ENCODE data around the gene INTS7. TPM values are rescaled to one million over a fixed set of nuclear protein-coding genes. Genes with fewer than 3 reads are reported as not detected.
A peak's percentile ranks its signal among the peaks of the same experiment; 100 is the strongest.

INTS7 gene, protein sequence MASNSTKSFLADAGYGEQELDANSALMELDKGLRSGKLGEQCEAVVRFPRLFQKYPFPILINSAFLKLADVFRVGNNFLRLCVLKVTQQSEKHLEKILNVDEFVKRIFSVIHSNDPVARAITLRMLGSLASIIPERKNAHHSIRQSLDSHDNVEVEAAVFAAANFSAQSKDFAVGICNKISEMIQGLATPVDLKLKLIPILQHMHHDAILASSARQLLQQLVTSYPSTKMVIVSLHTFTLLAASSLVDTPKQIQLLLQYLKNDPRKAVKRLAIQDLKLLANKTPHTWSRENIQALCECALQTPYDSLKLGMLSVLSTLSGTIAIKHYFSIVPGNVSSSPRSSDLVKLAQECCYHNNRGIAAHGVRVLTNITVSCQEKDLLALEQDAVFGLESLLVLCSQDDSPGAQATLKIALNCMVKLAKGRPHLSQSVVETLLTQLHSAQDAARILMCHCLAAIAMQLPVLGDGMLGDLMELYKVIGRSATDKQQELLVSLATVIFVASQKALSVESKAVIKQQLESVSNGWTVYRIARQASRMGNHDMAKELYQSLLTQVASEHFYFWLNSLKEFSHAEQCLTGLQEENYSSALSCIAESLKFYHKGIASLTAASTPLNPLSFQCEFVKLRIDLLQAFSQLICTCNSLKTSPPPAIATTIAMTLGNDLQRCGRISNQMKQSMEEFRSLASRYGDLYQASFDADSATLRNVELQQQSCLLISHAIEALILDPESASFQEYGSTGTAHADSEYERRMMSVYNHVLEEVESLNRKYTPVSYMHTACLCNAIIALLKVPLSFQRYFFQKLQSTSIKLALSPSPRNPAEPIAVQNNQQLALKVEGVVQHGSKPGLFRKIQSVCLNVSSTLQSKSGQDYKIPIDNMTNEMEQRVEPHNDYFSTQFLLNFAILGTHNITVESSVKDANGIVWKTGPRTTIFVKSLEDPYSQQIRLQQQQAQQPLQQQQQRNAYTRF
- total RNA-seq: 10 to 100 TPM in 2 of 3 donors, 1 to 10 TPM in 1; 6.6 to 16.7 (median 10.8) TPM

DNA sequence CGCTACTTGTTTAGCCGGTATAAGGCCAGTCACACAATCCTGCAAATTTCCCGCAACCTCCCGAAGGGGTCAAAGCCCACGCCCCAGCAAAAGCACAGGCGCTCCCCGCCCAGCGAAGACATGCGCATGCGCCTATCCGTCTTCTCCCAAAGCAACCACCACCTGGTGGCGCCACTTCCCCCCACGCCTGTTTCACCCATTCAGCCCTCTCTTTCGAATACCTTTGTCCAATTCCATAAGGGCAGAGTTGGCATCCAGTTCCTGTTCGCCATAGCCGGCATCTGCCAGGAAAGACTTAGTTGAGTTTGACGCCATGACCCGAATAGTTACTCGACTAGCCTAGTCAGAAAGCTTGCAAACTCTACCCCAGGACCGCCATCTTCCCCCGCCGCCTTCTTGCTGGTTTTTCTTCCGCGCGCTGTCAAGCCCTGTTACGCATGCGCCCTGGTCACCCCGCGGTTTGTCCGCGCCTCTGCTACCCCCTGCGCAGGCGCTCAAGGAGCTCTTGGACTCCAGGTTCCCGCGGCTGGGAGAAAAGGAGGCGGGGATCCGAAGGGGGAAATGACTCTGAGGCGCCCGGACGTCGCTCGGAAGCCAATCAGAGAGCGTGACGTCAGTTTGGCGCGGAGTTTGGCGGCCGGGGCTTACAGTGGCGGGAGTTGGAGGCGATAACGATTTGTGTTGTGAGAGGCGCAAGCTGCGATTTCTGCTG, at the start of gene INTS7, which contains the start of gene DTL:
TSS of gene INTS7 (minus strand) at position 435 of the 712 bp plus-strand sequence. CDS start at position 315, 120 bp downstream.
TSS of gene DTL (plus strand) at position 626 of the 712 bp plus-strand sequence. CDS start 143 bp downstream, outside the sequence.
- H3K27me3 ChIP-seq: no peaks in the 10 kb centered on the region
- H3K36me3 ChIP-seq: no peaks in the 10 kb centered on the region
- H3K27ac ChIP-seq: peak within 1 kb of the TSS; percentile 60 to 95
- H3K4me3 ChIP-seq: peak within 1 kb of the TSS; percentile 54 to 82 (median 59)
- intact Hi-C loops (cut with DNase I; ENCODE audit: low total_unique reads): no loop called here
- H3K9me3 ChIP-seq: no peaks in the 10 kb centered on the region
- DNase-seq (ENCODE audit: low spot score in 2 of 2): peak; percentile 98
- peaks cover 0 to 5% of the 10 kb centered on the region in 2 donors for H3K4me1 ChIP-seq
- TF ChIP-seq, protein P1, sequence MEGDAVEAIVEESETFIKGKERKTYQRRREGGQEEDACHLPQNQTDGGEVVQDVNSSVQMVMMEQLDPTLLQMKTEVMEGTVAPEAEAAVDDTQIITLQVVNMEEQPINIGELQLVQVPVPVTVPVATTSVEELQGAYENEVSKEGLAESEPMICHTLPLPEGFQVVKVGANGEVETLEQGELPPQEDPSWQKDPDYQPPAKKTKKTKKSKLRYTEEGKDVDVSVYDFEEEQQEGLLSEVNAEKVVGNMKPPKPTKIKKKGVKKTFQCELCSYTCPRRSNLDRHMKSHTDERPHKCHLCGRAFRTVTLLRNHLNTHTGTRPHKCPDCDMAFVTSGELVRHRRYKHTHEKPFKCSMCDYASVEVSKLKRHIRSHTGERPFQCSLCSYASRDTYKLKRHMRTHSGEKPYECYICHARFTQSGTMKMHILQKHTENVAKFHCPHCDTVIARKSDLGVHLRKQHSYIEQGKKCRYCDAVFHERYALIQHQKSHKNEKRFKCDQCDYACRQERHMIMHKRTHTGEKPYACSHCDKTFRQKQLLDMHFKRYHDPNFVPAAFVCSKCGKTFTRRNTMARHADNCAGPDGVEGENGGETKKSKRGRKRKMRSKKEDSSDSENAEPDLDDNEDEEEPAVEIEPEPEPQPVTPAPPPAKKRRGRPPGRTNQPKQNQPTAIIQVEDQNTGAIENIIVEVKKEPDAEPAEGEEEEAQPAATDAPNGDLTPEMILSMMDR (IDR thresholded peaks at IDR 0.05): peak; percentile 92 to 96 (median 94)
- peak; percentile 51 to 80 (median 65) for TF ChIP-seq POLR2AphosphoS5 (IDR thresholded peaks at IDR 0.05)
- TF ChIP-seq POLR2A (IDR thresholded peaks at IDR 0.05): no peak

DNA sequence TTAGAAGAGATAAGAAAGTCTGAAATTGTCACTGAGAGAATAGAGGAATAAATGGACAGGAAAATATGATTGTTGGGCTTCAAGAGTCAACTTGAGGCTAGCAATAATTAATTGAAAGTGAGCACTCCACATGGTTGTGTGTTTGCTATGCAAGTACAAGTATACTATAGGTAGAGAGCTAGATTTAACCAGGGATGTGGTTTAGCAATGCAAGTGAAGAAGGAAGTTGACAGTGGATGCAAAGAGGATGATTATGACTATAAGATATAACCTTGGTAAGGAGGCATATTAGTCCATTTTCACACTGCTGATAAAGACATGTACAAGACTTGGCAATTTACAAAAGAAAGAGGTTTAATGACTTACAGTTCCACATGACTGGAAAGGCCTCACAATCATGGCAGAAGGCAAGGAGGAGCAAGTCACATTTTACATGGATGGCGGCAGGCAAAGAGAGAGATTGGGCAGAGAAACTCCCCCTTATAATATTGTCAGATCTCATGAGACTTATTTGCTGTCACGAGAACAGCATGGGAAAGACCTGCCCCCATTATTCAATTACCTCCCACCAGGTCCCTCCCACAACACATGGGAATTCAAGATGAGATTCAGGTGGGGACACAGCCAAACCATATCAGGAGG, 47.5 kb upstream of the INTS7 start:
- H3K36me3 ChIP-seq: no peaks in the 10 kb centered on the region
- H3K4me3 ChIP-seq: no peak overlapping the region
- H3K27ac ChIP-seq: no peak overlapping the region
- TF ChIP-seq, protein P1 (IDR thresholded peaks at IDR 0.05): no peak
- no peak for TF ChIP-seq POLR2AphosphoS5 (IDR thresholded peaks at IDR 0.05)
- intact Hi-C loops (cut with DNase I; ENCODE audit: low total_unique reads): no loop called here
- no peaks in the 10 kb centered on the region for H3K27me3 ChIP-seq
- DNase-seq (ENCODE audit: low spot score in 2 of 2): no peak
- H3K9me3 ChIP-seq: no peaks in the 10 kb centered on the region
- no peaks in the 10 kb centered on the region for H3K4me1 ChIP-seq

DNA sequence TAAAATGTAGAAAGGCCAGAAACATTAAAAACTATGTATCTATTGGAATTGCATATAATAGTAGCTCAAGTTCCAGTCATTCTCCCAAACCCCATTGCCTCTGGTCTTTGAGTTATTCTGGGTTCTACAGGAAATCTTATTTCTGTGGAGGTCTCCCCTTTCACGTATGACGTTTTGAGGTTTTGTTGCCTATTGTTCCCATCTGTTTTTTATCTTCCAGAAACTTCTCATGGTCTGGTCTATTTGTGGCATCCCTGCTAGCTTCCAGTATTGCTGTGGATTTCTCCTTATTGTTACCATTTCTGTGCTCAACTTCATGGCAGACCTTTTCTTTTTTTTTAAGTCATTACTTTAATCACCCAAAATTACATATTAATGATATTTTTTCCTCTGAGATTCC, 43.5 kb upstream of the INTS7 start:
- intact Hi-C loops (cut with DNase I; ENCODE audit: low total_unique reads): loop anchor here (10.0 kb wide), 1 partner anchor 376 kb away; no protein-coding TSS in a partner anchor
- TF ChIP-seq, protein P1 (IDR thresholded peaks at IDR 0.05): no peak
- no peak for TF ChIP-seq POLR2AphosphoS5 (IDR thresholded peaks at IDR 0.05)
- TF ChIP-seq POLR2A (IDR thresholded peaks at IDR 0.05): no peak
- Histone ChIP-seq H3K27me3 (no peaks in the 10 kb centered on the region), H3K9me3 (no peaks in the 10 kb centered on the region), H3K4me1 (no peaks in the 10 kb centered on the region), H3K27ac (no peak overlapping the region), H3K4me3 (no peak overlapping the region), H3K36me3 (no peaks in the 10 kb centered on the region)
- no peak for DNase-seq (ENCODE audit: low spot score in 2 of 2)

DNA sequence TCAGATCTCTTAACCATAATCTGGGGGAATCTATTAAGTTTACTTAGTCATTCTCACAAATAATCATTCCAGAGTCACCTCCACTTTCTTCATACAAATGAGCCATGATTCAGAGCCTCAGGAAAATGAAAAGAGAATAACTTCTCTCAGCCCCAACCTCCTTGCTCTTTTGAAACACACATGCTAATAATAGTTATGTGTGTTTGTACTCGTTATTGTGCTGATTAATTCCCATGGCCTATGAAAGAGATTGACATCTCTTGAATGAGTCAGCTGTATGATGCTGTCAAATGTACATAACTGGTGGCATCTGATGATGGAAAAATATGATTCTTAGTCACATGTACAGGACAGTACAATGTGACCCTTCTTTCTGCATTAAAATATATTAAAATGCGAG, 41.7 kb upstream of the INTS7 start:
- H3K27me3 ChIP-seq: no peaks in the 10 kb centered on the region
- H3K4me3 ChIP-seq: no peak overlapping the region
- H3K9me3 ChIP-seq: no peaks in the 10 kb centered on the region
- intact Hi-C loops (cut with DNase I; ENCODE audit: low total_unique reads): loop anchor here (10.0 kb wide), 1 partner anchor 378 kb away; no protein-coding TSS in a partner anchor
- DNase-seq (ENCODE audit: low spot score in 2 of 2): no peak
- no peak overlapping the region for H3K27ac ChIP-seq
- H3K36me3 ChIP-seq: no peaks in the 10 kb centered on the region
- no peaks in the 10 kb centered on the region for H3K4me1 ChIP-seq
- no peak for TF ChIP-seq POLR2AphosphoS5 (IDR thresholded peaks at IDR 0.05)
- TF ChIP-seq POLR2A (IDR thresholded peaks at IDR 0.05): no peak
- TF ChIP-seq, protein P1 (IDR thresholded peaks at IDR 0.05): no peak

All from breast epithelium (tissue), 4 donors.